Subcutaneous preadipocyte (primary cell): Measurements from ENCODE around the gene PIGB. TPM values are rescaled to one million over a fixed set of nuclear protein-coding genes. Genes with fewer than 3 reads are reported as not detected.

ENCODE experiments used
- total RNA-seq: library from RNA; depleted of rRNA; stranded (reverse); fragments of >200 nt; gene quantifications from 2 replicates; pipeline ENCODE4 v1.2.3, GENCODE V29; 2012

The PIGB gene
- total RNA-seq: 12.5 and 13.7 TPM in 2 replicates

GRCh38 chr15:55318588-55319494 is at the start of gene PIGB, which contains the start of gene PIGBOS1:
Gene PIGB (plus strand): TSS chr15:55319222. CDS start chr15:55319251, 29 bp downstream.
Gene PIGBOS1 (minus strand): TSS chr15:55319123. CDS start chr15:55317792, 1,331 bp downstream.

DNA sequence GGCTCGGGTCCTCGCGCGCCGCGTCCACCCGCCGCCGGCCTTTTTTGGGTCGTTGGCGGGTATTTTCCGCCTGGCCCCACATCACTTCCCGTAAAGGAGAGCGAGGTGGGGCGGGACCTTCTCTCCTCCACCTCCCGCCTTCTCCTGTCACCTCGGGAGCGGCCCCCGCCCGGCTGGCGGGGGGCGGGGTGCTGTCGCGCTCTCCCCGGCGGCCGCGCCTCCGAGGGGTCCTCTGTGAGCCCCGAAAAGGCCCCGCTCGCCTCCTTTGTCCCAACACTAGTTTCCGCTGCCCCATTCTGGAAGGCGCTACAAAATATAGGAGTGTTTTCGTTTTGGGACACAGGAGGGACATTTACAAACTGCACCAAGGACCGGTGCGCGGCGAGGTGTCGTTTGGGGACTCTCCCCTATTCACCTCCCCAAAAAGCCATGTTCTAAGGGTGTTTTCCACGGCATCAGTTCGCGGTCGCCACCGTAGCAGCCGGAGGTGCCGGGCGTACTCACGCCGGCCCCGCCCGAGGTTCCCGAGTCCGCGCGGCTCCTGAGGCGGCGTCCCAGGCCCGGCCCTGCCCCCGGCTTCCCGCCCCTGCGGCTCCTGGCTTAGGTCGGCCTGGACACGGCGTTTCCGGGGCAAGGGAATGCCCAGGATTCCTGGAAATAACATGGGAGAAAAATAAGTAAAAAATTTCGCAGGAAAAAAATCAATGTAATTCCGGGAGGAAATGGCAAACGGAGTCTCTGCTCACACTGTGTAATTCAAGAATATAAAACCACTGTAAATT is 29.1 kb upstream of the PIGB start, which contains the start of gene RAB27A:
Gene RAB27A, minus strand, starts transcription at position 68 of the 782 bp plus-strand sequence. CDS start 54,879 bp downstream, outside the sequence.

Other genes starting within 250 kb of the PIGB start
- 71.7 and 94.1 TPM in 2 replicates for gene RSL24D1, start 122.3 kb upstream of the PIGB start, total RNA-seq
- 4.7 and 4.8 TPM in 2 replicates for gene RAB27A, start 29.4 kb upstream of the PIGB start, total RNA-seq
- 5.1 and 8.5 TPM in 2 replicates for gene PIGBOS1, start 99 bp upstream of the PIGB start, total RNA-seq
- 13.1 and 18.7 TPM in 2 replicates for gene CCPG1, start 89.1 kb downstream of the PIGB start, total RNA-seq
- gene PIERCE2, start 89.3 kb downstream of the PIGB start, total RNA-seq: 0.73 and 1.4 TPM in 2 replicates
- 0.98 and 1.5 TPM in 2 replicates for gene DNAAF4, start 189.0 kb downstream of the PIGB start, total RNA-seq